Mesothelial cell of epicardium (in vitro differentiated cells): Measurements from ENCODE around the gene MAP3K9. TPM values are rescaled to one million over a fixed set of nuclear protein-coding genes. Genes with fewer than 3 reads are reported as not detected.

Experiments used
- DNase-seq, 2 experiments: peaks; one replicate each; pipeline ENCODE4 v3.0.0; 2021; ENCODE audit warnings: low spot score in 2 of 2; ENCODE audit not compliant: unreplicated experiment in 2 of 2
- H3K27ac Mint-ChIP-seq: 2 replicates; pipeline ENCODE4 v1.8.0; 2021; ENCODE audit warnings: mixed read lengths
- H3K27me3 Mint-ChIP-seq: 2 replicates; pipeline ENCODE4 v1.8.0; 2021; ENCODE audit warnings: low read depth, mixed read lengths
- H3K36me3 Mint-ChIP-seq: 2 replicates; pipeline ENCODE4 v1.8.0; 2021; ENCODE audit warnings: mixed read lengths
- H3K4me1 Mint-ChIP-seq: 2 replicates; pipeline ENCODE4 v1.8.0; 2021; ENCODE audit warnings: mixed read lengths
- H3K4me3 Mint-ChIP-seq: 2 replicates; pipeline ENCODE4 v1.8.0; 2021; ENCODE audit warnings: mild to moderate bottlenecking, moderate library complexity, mixed read lengths
- H3K9me3 Mint-ChIP-seq: 2 replicates; pipeline ENCODE4 v1.8.0; 2021; ENCODE audit warnings: mixed read lengths
- CTCF ChIP-seq: fragments of 200-600 bp; sonication (generic); IDR thresholded peaks from one replicate; pipeline ENCODE4 v1.5.0; 2021; ENCODE audit warnings: antibody characterized with exemption; ENCODE audit not compliant: unreplicated experiment
- total RNA-seq: library from RNA; stranded (reverse); gene quantifications from 3 replicates; pipeline ENCODE4 v1.2.1, GENCODE V29; 2021

Gene MAP3K9
- total RNA-seq, 1 donor from 2014 or later, result 9.5 TPM

DNA sequence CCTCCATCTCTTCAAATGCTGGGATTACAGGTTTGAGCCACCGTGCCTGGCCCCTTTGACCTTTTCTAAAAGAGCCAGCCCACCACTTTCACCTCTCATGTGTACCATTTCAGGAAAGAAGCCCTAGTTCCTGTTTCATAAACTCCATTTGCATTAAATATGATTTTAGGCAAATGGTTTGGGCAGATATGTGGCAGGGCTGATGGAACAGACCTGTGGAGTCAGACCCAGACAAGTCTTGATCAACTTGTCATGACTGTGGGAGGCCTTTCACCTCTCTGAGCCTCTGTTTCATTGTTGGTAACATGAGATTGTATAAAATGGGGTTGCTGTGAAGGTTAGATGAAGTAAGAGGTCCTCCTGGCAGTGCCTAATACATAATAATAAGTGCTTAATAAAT, 5.2 kb upstream of the MAP3K9 start:
- no peak for DNase-seq

DNA sequence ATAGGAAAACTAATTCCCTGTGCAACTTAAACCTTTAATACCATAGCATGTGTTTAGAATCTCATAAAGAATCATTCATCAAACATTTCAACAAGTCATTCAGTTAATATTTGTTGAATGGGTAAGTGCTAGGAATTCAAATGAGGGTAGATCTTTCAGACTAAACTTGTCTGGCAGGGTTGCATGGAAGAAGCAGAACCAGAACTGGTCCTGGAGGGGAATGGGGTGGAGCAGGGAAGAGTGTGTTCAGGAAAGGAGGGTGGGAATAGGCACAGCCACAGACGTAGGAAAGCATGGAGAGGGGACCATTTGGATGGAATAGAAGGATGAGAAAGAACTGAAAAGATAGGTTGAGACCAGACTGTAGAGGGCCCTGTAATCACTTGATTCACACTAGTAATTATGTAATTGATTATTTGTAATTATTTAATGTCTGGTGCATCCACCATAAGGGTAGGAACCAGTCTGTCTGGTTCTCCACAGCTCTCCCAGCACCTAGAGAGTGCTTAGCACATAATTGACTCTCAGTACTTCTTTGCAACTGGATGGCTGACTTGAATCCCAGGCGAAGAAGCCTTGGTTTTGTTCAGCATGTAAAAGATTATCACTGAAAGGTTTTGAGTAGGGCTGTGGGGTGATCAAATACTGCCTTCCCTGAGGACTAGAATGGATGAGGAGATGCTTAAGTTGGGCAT, 3.0 kb upstream of the MAP3K9 start:
- Mint-ChIP-seq H3K27me3 (peaks cover 5% of the 10 kb centered on the region), H3K9me3 (no peaks in the 10 kb centered on the region), H3K4me1 (peaks cover 6% of the 10 kb centered on the region), H3K4me3 (no peak overlapping the region), H3K36me3 (no peaks in the 10 kb centered on the region), H3K27ac (no peak overlapping the region)
- DNase-seq, result no peak
- TF ChIP-seq CTCF, result no peak

More for the DNA sequence above, 5.2 kb upstream of the MAP3K9 start:
- H3K4me3 Mint-ChIP-seq, result no peak overlapping the region
- no peaks in the 10 kb centered on the region for H3K36me3 Mint-ChIP-seq
- H3K27ac Mint-ChIP-seq, result no peak overlapping the region
- H3K9me3 Mint-ChIP-seq, result no peaks in the 10 kb centered on the region
- TF ChIP-seq CTCF, result no peak
- no peaks in the 10 kb centered on the region for H3K4me1 Mint-ChIP-seq
- peaks cover 8% of the 10 kb centered on the region for H3K27me3 Mint-ChIP-seq

- H3K4me3 Mint-ChIP-seq, result no peak overlapping the region
- DNase-seq, result no peak
- peaks cover 5% of the 10 kb centered on the region for H3K27me3 Mint-ChIP-seq
- H3K4me1 Mint-ChIP-seq, result peaks cover 8% of the 10 kb centered on the region
- H3K9me3 Mint-ChIP-seq, result no peaks in the 10 kb centered on the region
- no peaks in the 10 kb centered on the region for H3K36me3 Mint-ChIP-seq
- no peak overlapping the region for H3K27ac Mint-ChIP-seq
- no peak for TF ChIP-seq CTCF
Observed at GRCh38 chr14:70811578-70811977, 2.3 kb upstream of the MAP3K9 start.

DNA sequence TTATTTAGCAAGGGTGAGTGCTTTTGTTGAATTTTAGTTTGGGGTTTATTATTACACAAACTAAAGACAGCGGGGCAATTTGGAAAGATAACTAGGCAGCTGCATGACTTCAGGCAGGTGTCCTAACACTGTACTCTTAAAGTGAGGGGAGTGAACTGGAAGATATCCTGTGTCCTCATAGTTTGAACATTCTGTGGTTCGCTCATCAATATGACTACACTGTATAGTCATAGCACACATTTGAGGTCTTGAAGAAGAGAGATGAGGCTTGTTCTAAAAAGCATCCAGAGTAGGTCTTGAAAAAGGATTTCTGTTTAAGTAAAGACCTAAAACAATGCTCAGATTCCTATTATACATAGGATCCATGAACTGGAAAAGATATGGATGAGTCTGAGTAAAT, 1.7 kb upstream of the MAP3K9 start:
- Mint-ChIP-seq H3K4me3 (no peak overlapping the region), H3K4me1 (peaks cover 8% of the 10 kb centered on the region), H3K27ac (no peak overlapping the region), H3K9me3 (no peaks in the 10 kb centered on the region), H3K36me3 (peaks cover 1% of the 10 kb centered on the region), H3K27me3 (peaks cover 5% of the 10 kb centered on the region)
- DNase-seq, result no peak
- TF ChIP-seq CTCF, result no peak

DNA sequence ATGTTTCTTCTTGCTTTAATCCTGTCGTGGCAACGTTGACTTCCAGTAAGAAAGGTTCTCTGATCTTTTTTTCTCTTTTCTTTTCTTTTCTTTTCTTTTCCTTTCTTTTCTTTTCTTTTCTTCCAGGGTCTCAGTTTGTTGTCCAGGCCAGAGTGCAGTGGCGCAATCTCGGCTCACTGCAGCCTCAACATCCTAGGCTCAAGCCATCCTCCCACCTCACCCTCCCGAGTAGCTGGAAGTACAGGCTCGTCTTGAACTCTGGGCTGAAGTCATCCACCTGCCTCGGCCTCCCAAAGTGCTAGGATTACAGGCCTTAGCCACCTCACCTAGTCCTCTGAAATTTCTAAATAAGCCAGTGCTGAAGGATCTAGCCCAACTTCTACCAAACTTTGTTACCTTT, 1.3 kb upstream of the MAP3K9 start:
- H3K9me3 Mint-ChIP-seq, result no peaks in the 10 kb centered on the region
- no peak overlapping the region for H3K27ac Mint-ChIP-seq
- peaks cover 1% of the 10 kb centered on the region for H3K36me3 Mint-ChIP-seq
- no peak for DNase-seq
- no peak overlapping the region for H3K4me3 Mint-ChIP-seq
- no peak for TF ChIP-seq CTCF
- H3K4me1 Mint-ChIP-seq, result peaks cover 8% of the 10 kb centered on the region
- peaks cover 5% of the 10 kb centered on the region for H3K27me3 Mint-ChIP-seq
